ENCODE data around the gene MAP4K4.

DNA sequence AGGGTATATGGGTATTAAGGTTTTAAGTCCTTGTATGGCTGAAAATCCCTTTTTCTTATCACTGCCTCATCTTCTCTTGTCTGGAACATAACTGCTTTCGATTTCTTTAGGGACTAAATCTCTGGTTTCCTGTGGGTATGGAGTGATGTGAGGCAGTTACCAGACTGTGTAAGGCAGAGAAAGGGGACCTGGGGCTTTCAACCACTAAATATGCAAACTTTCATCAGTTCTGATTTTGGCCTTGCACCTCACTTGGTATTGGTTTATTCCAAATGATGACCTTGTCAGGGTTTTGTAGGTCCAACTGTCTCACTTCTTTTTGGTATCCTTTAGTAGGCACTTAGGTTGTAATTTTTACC, 9.3 kb downstream of the MAP4K4 start:
- no peak for TF ChIP-seq POLR2A (IDR thresholded peaks at IDR 0.05)
- TF ChIP-seq, protein P1, sequence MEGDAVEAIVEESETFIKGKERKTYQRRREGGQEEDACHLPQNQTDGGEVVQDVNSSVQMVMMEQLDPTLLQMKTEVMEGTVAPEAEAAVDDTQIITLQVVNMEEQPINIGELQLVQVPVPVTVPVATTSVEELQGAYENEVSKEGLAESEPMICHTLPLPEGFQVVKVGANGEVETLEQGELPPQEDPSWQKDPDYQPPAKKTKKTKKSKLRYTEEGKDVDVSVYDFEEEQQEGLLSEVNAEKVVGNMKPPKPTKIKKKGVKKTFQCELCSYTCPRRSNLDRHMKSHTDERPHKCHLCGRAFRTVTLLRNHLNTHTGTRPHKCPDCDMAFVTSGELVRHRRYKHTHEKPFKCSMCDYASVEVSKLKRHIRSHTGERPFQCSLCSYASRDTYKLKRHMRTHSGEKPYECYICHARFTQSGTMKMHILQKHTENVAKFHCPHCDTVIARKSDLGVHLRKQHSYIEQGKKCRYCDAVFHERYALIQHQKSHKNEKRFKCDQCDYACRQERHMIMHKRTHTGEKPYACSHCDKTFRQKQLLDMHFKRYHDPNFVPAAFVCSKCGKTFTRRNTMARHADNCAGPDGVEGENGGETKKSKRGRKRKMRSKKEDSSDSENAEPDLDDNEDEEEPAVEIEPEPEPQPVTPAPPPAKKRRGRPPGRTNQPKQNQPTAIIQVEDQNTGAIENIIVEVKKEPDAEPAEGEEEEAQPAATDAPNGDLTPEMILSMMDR (IDR thresholded peaks at IDR 0.05): no peak

All from adrenal gland (tissue), 5 donors.